NCI-H446 treated with DMSO at 0.1 percent for 48 hours (cell line): ENCODE data around the gene MYCN.
"Not testable (repeated sequence)": the region's sequence is repeated elsewhere in the genome, so short reads cannot be mapped to it uniquely, and the experiment has no call there.

ENCODE experiments used
- DNase-seq: peaks from one replicate; lab custom pipeline; 2025; lab: John Stamatoyannopoulos, UW

The MYCN gene

DNA sequence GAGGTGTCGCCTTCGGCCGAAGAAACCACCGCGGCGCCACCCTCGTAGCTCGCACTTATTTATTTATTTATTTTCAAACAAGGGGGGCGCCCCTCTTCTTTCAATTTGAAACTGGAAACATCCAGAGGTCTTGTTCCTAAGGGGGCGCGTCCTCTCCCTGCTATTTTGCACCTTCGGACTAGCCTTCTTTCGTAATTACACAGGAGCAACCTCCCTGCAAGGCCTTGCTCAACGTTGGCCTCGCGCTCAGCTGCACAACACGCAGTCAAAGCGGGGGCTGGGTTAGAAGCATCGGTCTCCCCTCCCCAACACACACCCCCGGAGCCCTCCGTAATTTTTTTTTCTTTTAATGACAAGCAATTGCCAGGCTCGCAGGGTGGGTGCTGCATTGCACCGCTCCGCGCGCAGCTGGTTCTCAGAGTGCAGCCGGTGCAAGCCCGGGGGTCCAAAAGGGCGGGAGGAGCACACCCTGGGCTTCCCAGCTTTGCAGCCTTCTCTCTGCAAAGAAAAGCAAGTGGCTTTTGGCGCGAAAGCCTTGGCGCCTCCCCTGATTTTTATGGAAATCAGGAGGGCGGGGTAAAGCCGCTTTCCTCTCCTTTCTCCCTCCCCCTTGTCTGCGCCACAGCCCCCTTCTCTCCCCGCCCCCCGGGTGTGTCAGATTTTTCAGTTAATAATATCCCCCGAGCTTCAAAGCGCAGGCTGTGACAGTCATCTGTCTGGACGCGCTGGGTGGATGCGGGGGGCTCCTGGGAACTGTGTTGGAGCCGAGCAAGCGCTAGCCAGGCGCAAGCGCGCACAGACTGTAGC, at the start of gene MYCN:
Gene MYCN (plus strand): TSS at position 697 of the 807 bp plus-strand sequence. CDS start 1,515 bp downstream, outside the sequence.
- peak; percentile 68 for DNase-seq

DNA sequence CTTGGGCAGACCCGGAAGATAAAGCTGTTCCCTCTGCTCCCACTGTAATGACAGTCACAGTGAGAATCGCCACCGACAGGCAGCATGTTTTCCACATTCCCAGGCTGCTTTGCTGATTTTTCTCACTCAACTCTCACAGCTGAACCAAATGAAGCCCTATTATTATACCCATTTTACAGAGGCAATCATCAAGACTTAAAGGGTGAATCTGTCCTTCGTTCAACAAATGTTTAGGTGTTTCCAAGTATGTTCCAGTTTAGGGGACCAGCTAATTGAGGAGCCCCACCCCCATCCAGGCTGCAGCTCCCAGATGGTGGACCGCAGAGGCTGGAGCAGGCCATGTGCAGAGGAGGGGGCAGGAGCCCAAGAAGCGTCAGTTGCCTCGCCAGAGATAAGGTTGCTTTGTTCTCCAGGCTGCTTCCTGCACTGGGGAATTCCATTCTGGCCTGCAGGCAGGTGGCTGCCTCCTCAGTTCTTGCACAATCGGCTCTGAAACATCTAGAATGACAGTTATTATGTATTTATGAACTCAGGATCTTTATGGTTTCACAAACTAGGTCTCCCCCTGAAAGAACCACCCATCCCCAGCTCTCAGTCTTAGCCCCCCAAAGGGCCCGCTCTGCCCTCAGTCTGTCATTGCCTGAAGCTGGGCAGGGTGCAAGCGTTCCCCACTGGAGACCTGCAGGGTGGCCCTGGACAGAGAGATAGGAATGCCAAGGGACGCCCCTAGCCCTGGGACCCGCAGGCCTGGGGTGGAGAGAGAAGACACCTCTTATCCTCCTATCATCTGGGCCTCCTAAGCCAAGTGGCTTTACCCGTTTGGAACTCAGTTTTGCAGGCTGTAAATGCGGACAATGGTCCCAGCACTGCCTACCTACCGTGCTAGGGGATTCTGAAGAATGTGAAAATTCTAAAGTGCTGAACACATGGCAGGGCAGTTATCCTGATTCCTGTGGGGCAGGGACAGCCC, 49.1 kb upstream of the MYCN start:
- no peak for DNase-seq

DNA sequence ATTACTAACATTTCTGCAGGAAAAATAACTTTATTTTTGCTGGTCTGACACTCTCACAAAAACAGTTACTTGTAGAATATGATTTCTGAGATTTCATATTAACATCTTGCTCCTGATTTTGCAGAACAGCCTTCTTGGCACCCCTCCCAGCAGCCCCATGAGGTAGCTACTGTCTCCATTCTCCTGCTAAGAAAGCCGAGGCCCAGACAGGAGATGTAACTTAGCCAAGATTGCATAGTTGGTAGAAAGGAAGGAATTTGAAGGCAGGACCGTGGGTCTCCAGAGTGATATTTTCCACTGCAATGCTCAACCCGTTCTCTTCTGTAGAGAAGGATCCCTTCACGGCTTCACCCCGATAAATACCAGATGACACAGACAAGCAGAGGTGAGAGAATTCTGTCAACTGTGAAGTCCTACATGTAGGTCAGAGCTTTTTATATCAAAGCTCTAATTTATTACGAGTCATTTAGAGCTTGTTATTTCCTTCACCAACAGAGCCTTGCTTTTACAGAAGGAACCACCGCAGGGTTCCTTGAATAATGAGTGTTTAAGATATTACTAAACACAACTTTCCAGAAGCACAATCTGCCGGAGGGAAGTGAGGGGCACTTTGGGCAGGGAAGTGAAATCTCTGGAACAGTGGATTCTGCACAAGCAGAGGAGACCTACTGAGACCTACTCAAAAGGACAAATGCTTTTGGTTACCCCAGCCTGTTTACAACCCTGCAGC, 48.0 kb upstream of the MYCN start:
- DNase-seq: no peak

DNA sequence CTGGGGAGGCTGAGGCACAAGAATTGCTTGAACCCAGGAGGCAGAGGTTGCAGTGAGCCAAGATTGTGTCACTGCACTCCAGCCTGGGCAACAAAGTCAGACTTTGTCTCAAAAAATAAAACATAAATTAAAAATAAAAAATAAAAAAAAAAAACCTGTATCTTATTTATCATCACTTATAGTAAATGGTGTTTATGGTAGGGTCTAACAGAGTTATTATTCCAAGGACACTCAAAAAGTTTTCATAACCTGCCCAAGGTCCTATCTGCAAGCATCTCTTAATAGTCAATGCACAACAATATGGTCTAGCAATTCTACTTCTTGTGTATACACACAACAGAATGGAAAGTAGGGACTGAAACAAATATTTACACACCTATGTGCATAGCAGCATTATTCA, 47.3 kb upstream of the MYCN start:
- DNase-seq: no peak

DNA sequence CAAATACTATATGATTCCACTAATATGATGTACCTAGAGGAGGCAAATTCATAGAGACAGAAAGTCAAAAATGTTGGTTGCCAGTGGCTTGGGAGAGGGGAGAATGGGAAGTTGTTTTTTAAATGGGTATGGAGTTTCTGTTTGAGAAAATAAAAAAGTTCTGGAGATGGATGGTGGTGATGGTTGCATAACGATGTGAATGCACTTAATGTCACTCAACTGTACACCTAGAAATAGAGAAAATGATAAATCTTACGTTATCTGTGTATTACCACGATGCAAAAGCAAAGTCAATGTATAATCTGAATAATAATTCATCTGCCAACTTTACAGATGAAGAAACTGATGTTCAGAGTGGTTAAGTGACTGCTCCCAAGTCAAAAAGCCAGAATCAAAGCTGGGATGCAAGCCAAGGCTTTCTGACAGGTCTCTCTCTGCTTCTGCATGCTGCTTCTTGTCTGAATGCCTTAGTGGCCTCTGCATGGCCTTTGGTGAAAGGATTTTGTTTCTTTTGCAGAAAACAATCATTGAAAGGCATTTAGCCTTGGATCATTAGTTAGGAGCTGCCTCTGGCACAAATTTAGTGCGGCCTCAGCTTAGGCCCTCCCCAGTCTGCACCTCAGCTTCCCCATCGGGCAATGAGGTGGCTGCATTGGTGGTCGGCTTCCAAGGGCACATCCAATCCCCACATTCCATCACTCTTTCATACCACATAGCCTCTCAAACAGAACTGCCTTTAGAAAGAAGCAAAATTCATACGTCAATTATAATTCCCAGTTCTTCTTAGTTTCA, 46.5 kb upstream of the MYCN start:
- no peak for DNase-seq

DNA sequence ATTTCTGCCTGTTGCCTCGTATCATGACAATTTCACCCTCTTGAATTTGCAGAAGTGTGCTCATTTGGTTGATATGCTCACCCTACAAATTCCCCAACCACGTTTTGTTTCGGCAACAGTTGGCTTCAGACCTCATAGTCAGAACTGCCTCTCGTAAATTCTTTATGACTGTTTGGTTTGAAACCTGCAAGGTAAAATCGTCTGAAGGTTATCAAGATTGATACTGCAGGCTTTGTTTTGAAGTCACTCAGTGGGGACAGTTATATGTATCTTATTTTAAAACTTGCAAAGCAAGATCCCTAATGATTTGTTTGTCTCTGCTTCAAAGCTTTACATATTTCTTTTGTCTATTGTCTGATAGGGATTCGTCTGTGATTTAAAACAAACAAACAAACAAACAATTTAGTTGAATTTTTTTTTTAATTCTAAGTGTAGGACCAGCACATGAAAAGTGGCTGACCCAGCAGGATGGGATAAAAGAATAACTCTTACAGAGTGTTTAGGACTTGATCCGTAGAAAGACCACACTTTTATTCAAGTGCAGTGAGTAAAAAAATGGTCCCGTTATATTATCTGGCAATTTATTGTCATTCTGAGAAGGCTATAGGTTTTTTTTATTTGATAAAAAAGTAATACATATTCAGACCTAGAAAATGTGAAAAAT, 45.7 kb upstream of the MYCN start:
- no peak for DNase-seq

DNA sequence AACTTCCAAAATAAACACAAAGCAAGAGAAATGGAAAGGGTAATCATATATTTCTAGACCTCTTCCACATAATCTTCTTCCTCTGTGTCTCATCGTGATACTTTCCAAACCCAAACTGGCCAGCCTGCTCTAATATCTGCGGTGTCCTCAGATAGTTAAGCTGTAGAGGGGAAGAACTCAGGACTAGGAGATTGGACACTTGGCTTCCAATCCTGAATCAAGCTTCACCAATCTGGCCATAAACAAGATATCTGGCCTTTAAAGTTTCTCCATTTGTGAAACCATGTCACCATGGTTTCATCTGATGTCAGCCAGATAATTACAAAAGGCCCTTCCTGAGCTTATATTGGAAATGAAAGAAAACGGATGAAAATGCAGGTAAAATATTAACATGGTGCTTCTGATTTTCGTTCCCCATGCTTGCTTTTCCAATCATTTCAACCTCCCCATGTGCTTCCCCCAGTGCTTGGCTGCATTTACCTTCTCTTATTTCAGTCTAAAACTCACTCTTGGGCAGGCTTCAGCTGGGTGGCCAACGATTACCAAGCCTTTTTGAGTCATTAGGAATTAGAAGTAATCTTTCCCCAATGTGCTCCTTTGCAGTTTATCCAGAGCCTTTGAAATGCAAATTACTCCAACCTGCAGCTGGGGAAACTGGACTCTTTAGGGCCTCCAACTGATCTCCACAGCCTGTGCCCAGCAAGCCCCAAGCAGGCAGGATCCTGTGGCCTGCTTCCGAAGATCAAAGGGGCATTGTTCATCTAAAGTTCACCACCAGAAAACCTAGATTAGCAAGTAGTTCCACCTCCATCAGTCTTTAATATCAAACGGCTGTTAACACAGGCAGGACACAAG, 44.5 kb upstream of the MYCN start:
- DNase-seq: no peak

DNA sequence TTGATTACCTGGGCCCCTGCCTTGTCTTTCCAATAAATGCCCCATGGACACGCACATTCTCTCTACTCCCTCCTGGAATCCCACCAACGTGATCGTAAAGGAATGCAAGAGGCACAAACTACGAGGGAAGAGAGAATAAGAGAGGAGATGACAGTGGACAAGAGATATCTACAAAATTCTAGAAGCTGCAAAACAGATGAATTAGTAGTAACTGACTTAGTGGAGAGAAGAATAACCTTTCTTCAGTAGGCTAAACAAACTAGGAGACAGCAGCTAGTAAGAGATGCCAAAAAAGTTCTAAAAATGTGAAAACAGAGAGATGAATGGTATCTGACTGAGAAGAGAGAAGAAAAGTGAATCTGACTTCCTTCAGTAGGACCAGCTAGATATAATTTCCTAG, 43.5 kb upstream of the MYCN start:
- no peak for DNase-seq

DNA sequence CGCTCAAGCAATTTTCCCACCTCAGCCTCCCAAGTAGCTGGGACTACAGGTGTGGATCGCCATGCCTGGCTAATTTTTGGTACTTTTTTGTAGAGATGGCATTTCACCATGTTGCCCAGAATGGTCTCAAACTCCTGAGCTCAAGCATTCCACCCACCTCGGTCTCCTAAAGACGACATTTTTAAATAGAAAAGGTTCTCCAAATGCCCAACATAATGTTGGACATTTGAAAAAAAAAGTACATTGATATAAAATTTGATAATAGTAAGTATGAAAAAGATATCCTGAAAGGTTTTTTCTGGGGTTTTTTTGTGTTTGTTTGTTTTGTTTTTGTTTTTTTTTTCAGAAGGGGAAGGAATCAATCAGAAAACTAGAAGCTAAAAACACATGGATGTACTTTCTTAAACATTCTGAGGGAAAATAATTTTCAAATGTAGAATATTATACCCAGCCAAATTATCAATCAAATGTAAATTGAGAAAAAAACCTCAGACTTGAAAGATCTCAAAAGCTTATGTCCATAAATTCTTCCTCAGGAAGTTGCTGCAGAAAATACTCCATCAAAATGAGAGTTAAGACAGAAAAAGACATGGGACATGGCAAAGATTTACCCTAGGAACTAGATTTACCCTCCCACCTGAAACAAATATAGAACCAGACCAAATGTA, 42.8 kb upstream of the MYCN start:
- DNase-seq: no peak

DNA sequence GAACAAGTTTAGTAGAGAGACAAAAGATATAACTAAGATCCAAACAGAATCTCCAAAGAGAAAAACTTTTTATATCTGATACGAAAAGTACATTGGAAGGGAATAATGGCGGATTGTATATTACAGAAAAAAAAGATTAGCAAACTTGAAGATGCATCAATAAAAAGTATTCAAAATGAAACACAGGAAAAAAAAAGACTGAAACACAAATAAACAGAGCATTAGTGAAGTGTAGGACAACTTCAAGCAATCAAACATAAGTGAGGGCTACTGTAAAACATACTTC, 41.1 kb upstream of the MYCN start:
- DNase-seq: no peak

DNA sequence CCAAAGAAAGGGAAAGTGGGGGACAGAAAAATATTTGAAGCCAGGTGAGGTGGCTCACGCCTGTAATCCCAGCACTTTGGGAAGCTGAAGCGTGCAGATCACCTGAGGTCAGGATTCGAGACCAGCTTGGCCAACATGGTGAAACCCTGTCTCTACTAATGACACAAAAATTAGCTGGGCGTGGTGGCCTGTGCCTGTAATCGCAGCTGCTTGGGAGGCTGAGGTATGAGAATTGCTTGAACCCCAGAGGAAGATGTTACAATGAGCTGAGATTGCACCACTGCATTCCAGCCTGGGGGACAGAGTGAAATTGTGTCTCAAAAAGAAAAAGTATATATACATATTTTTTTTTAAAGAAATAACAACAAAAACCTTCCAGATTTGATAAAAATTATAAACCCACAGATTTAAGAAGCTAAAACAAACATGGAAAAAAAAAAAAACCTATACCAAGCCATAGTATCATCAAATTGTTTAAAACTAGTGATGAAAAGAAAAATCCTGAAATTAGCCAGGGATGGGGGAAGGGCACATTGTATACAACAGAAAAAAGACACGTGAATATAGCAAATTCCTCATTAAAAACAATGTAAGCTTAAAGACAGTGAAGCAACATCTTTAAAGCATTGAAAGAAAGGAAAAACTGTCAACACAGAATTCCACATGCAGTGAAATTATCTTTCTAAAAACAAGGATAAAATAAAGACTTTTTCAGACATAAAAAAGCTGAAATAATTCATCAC, 40.4 kb upstream of the MYCN start:
- no peak for DNase-seq

DNA sequence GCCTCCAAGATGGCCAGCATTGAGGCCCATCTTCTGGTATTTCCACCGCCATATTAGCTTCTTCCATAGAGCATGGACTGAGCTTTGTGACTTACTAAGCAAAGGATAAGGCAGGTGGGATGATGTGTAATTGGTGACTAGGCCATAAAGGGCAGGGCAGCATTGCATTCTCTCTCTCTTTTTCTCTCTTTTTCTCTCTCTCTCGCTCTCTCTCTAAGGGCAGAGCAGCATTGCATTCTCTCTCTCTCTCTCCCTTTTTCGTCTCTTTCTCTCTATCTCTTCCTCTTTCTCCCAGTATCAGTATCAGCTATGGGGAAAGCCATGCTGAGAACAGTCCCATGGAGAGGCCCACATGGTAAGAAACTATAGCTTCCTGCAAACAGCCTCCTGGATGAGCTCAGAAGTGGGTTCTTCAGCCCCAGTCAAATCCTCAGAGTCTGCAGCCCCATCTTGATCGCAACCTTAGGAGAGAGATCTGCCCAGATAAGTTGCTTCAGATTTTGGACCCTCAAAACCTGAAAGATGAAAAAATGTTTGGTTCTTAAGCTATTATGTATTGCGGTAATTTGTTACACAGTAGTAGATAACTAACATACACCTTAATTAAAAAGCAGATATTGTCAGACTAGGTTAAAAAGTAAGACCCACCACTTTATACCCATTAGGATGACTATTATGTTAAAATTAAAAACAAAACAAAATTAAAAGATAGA, 39.1 kb upstream of the MYCN start:
- DNase-seq: no peak

DNA sequence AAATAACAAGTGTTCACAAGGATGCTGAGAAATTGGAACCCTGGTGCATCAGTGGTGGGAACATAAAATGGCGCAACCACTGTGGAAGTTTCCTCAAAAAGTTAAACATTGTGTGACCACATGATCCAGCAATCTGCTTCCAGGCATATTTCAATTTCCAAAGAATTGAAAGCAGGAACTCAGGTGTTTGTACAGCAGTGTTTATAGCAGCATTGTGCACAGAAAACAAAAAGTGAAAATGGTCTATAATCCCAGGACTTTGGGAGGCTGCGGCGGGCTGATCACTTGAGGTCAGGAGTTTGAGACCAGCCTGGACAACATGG, 38.6 kb upstream of the MYCN start:
- no peak for DNase-seq

DNA sequence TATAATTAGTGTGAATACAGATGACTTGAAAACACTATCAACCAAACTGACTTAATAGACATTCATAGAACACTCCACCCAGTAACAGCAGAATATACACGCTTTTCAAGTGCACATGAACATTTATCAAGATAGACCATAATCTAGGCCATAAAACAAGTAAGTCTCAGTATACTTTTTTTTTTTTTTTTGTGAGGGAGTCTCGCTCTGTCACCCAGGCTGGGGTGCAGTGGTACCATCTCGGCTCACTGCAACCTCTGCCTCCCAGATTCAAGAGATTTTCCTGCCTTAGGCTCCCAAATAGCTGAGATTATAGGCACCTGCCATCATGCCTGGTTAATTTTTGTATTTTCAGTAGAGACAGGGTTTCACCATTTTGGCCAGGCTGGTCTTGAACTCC, 36.4 kb upstream of the MYCN start:
- not testable (repeated sequence) for DNase-seq

DNA sequence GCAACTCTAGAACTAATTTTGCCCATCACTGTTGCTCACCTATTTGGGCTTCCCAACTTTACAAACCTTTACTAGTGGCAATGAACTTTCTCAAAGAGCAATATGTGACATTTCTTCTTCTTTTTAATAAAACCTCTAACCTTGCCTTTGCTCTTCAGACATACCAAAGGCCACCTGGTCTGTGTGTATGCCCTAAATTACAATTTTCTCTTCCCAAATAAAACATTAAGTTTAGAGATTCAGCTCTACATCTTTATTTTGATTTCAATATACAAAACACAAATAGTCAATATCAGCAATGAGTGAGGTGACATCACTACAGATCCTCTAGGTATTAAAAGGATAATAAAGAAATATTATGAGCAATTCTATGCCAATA, 35.1 kb upstream of the MYCN start:
- no peak for DNase-seq

DNA sequence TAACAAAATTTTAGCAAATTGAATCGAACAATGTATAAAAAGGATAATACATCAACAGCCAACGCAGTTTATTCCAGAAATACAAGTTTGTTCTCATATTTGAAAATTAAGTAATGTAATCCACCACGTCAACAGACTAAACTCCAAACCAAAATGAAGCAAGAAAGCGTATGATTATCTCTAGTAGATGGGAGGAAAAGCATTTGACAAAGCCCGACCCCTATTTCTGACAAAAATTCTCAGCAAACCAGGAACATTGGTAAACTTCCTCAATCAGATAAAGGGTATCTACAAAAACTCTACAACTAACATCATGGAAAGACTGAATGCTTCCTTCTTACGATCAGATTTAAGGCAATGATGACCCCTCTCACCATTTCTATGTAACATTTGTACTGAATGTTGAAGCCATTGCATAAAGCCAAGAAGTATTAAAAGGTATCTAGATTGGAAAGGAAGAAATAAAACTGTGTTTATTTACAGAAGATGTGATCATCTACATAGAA, 34.3 kb upstream of the MYCN start:
- DNase-seq: no peak

DNA sequence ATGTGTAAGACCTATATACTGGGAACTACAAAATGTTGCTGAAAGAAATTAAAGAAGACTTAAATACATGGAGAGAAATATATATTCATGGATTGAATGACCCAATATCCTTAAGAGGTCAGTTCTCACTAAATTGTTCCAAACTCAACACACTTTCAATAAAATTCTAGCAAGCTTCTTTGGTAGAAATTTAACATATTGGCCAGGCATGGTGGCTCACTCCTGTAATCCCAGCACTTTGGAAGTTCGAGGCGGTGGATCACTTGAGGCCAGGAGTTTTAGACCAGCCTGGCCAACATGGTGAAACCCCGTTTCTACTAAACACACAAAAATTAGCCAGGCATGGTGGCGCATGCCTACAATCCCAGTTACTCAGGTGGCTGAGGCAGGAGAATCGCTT, 33.6 kb upstream of the MYCN start:
- DNase-seq: no peak
